Endodermal cell (in vitro differentiated cells): ENCODE results near the gene EFHD1. TPM values are rescaled to one million over a fixed set of nuclear protein-coding genes. Genes with fewer than 3 reads are reported as not detected.

Source experiments
- DNase-seq: peaks from one replicate; pipeline ENCODE4 v3.0.0-alpha.2; 2017
- H3K27ac ChIP-seq: 2 replicates; pipeline ENCODE4 v1.5.1; 2013; ENCODE audit warnings: mild to moderate bottlenecking, low read depth, low read length, moderate library complexity
- H3K27me3 ChIP-seq: 2 replicates; pipeline ENCODE4 v1.6.1; 2013; ENCODE audit warnings: mild to moderate bottlenecking, low read length, moderate library complexity; ENCODE audit not compliant: insufficient read depth, control insufficient read depth, poor library complexity, severe bottlenecking
- H3K36me3 ChIP-seq: 2 replicates; pipeline ENCODE4 v1.7.0; 2013; ENCODE audit warnings: mild to moderate bottlenecking, low read length, moderate library complexity; ENCODE audit not compliant: control insufficient read depth, insufficient read depth
- H3K4me1 ChIP-seq: one replicate; pipeline ENCODE4 v1.7.0; 2013; ENCODE audit warnings: low read length; ENCODE audit not compliant: control insufficient read depth, insufficient read depth
- H3K4me3 ChIP-seq: 2 replicates; pipeline ENCODE4 v1.5.1; 2013; ENCODE audit warnings: mild to moderate bottlenecking, low read length, moderate library complexity
- H3K9ac ChIP-seq: 2 replicates; pipeline ENCODE4 v1.6.1; 2013; ENCODE audit warnings: mild to moderate bottlenecking, low read length, moderate library complexity; ENCODE audit not compliant: poor library complexity, severe bottlenecking; ENCODE audit errors: extremely low read depth
- H3K9me3 ChIP-seq: 2 replicates; pipeline ENCODE4 v1.6.1; 2013; ENCODE audit warnings: mild to moderate bottlenecking, low read length, moderate library complexity; ENCODE audit not compliant: control insufficient read depth
- H3K27ac Mint-ChIP-seq: 2 replicates; pipeline ENCODE4 v1.8.0; 2020; ENCODE audit warnings: mixed read lengths
- H3K27me3 Mint-ChIP-seq: 2 replicates; pipeline ENCODE4 v1.8.0; 2021; ENCODE audit warnings: mild to moderate bottlenecking, mixed read lengths; ENCODE audit not compliant: insufficient read depth
- H3K36me3 Mint-ChIP-seq: 2 replicates; pipeline ENCODE4 v1.8.0; 2020; ENCODE audit warnings: low read depth, mixed read lengths
- H3K4me1 Mint-ChIP-seq: 2 replicates; pipeline ENCODE4 v1.8.0; 2020; ENCODE audit warnings: mixed read lengths
- H3K4me3 Mint-ChIP-seq: 2 replicates; pipeline ENCODE4 v1.8.0; 2020; ENCODE audit warnings: mild to moderate bottlenecking, moderate library complexity, mixed read lengths
- H3K9me3 Mint-ChIP-seq: 2 replicates; pipeline ENCODE4 v1.8.0; 2020; ENCODE audit warnings: mild to moderate bottlenecking, mixed read lengths
- WGBS, 2 experiments: methylation state at CpG; one replicate each; pipeline versions ENCODE4 v1.1.5 to v1.1.7; 2013; ENCODE audit warnings: missing lambda C conversion rate in 2 of 2, mixed read lengths in 1 of 2; ENCODE audit not compliant: insufficient coverage in 1 of 2, insufficient read length in 1 of 2; 5-methylcytosine and 5-hydroxymethylcytosine counted together
- total RNA-seq, 2 donors: library from RNA; stranded (reverse); fragmentation: NEBNext Ultra II Directional in 1 of 2; extraction: Animal tissue kit (Norgen Biotek cat#: 25700) in 1 of 2; gene quantifications; 2 replicates in 1 of 2; 3 replicates in 1 of 2; pipeline ENCODE4 v1.2.1, GENCODE V29; 2021
- TF ChIP-seq, protein P1 (sequence below): fragments of 200-600 bp; sonication (generic); conservative IDR thresholded peaks from 2 replicates; pipeline ENCODE4 v1.5.0; 2021; ENCODE audit warnings: antibody characterized with exemption, mild to moderate bottlenecking

Gene EFHD1
- total RNA-seq, 2 donors from 2014 or later: 6.8 to 12.5 TPM

DNA sequence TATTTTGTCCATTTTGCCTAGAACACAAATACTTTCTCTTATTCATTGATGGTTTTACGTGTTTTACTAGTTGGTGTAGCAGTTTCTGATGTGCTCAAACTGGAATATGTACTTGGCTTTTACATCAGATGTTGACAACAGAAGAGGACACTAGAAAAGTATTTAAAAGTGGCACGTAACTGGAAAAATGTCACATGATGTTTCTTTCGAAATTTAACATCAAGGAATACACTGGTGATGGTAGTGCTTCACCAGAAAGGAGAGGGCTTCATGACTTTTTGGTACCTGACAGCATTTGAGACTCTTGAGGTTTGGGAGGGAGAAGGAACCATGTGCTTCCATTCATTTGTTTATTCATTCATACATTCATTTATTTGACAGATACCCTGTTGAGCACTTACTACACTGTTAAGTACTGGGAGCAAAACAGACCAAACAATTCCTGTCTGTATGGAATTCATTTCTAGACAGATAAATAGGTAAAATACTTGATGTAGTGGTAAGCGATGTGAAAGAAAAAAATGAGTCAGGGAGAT lies 65.2 kb downstream of the EFHD1 start:
- Histone ChIP-seq H3K4me3 (peak overlapping the region; percentile 92), H3K4me1 (no peaks in the 10 kb centered on the region), H3K9ac (peak overlapping the region; percentile 90), H3K36me3 (peaks cover 15% of the 10 kb centered on the region), H3K27ac (no peak overlapping the region), H3K9me3 (no peaks in the 10 kb centered on the region), H3K27me3 (no peaks in the 10 kb centered on the region)
- TF ChIP-seq, protein P1, sequence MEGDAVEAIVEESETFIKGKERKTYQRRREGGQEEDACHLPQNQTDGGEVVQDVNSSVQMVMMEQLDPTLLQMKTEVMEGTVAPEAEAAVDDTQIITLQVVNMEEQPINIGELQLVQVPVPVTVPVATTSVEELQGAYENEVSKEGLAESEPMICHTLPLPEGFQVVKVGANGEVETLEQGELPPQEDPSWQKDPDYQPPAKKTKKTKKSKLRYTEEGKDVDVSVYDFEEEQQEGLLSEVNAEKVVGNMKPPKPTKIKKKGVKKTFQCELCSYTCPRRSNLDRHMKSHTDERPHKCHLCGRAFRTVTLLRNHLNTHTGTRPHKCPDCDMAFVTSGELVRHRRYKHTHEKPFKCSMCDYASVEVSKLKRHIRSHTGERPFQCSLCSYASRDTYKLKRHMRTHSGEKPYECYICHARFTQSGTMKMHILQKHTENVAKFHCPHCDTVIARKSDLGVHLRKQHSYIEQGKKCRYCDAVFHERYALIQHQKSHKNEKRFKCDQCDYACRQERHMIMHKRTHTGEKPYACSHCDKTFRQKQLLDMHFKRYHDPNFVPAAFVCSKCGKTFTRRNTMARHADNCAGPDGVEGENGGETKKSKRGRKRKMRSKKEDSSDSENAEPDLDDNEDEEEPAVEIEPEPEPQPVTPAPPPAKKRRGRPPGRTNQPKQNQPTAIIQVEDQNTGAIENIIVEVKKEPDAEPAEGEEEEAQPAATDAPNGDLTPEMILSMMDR: no peak
- H3K4me3 Mint-ChIP-seq: peak overlapping the region; percentile 93
- peak overlapping the region; percentile 28 for H3K27ac Mint-ChIP-seq
- H3K4me1 Mint-ChIP-seq: peaks cover 23% of the 10 kb centered on the region
- WGBS, 2 experiments: 86 to 100% methylated on average over 3 to 4 of the region's 4 CpGs
- DNase-seq: no peak
- H3K36me3 Mint-ChIP-seq: peaks cover 16% of the 10 kb centered on the region
- H3K9me3 Mint-ChIP-seq: no peaks in the 10 kb centered on the region
- H3K27me3 Mint-ChIP-seq: no peaks in the 10 kb centered on the region

DNA sequence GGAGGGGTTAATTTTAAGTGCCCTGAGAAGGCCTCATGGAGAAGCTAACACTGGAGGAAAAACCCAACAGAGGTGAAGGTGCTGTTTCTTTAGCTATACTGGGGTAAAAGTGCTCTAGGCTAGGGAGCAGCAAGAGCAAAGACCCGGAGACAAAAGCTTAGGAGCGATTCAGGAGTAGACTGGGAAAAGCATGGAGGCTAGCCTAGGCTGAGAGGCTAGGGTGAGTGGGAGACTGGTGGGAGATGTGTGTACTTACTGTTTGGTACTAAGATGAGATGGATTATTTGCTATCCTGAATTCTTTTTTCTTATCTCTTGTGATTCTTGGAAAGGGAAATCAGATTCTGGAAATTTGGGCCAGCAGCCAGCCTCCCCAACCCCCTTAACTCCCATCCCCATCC lies 65.7 kb downstream of the EFHD1 start:
- TF ChIP-seq, protein P1: no peak
- no peak overlapping the region for H3K9ac ChIP-seq
- H3K4me3 ChIP-seq: peak overlapping the region; percentile 92
- Mint-ChIP-seq H3K36me3 (peaks cover 20% of the 10 kb centered on the region), H3K27me3 (no peaks in the 10 kb centered on the region), H3K27ac (peak overlapping the region; percentile 28), H3K4me3 (peak overlapping the region; percentile 93), H3K4me1 (peaks cover 23% of the 10 kb centered on the region), H3K9me3 (peaks cover 2% of the 10 kb centered on the region)
- WGBS, 2 experiments: 56 to 76% methylated on average over 2 of the region's 2 CpGs
- no peaks in the 10 kb centered on the region for H3K4me1 ChIP-seq
- peak; percentile 50 for DNase-seq
- H3K27me3 ChIP-seq: no peaks in the 10 kb centered on the region
- peaks cover 20% of the 10 kb centered on the region for H3K36me3 ChIP-seq
- H3K9me3 ChIP-seq: no peaks in the 10 kb centered on the region
- H3K27ac ChIP-seq: no peak overlapping the region

DNA sequence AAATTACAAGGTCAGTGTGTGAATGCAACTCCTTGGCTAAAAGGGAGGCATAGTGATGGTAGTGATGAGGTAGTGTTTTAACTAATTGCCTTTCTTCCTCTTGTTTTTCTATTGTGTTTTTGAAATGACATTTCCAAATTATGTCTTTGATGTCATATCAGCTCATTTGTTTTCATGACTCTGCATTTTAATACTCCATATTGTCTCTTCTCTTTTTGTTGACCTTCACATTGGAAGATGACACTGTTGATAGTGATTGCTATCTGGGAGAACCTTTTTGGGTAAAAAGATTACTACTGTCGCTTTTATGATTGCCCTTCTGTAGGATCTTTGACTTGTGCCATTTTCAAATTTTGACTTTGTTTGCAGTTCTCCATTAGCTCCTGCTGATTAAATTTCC lies 66.8 kb downstream of the EFHD1 start:
- Histone ChIP-seq H3K4me3 (peak overlapping the region; percentile 92), H3K9ac (no peak overlapping the region), H3K9me3 (no peaks in the 10 kb centered on the region), H3K36me3 (peaks cover 26% of the 10 kb centered on the region), H3K4me1 (no peaks in the 10 kb centered on the region), H3K27me3 (no peaks in the 10 kb centered on the region), H3K27ac (no peak overlapping the region)
- DNase-seq: no peak
- Mint-ChIP-seq H3K4me1 (peaks cover 23% of the 10 kb centered on the region), H3K4me3 (no peak overlapping the region), H3K36me3 (peaks cover 28% of the 10 kb centered on the region), H3K27me3 (no peaks in the 10 kb centered on the region), H3K9me3 (peaks cover 4% of the 10 kb centered on the region), H3K27ac (peak overlapping the region; percentile 44)
- TF ChIP-seq, protein P1: no peak
- WGBS, 2 experiments: 100% methylated on average over 1 of the region's 1 CpG; no CpG with 5 or more reads in 1 of the 2 experiments
